Thoracic aorta (tissue), 2 donors: ENCODE results near the gene PDE9A. TPM values are rescaled to one million over a fixed set of nuclear protein-coding genes. Genes with fewer than 3 reads are reported as not detected.

Experiments
- ATAC-seq: fragments of 150-250 bp; one replicate; pipeline ENCODE4 v1.8.0; 2017; ENCODE audit warnings: low read depth; ENCODE audit not compliant: insufficient number of reproducible peaks, low FRiP score
- DNase-seq: peaks from one replicate; pipeline ENCODE4 v3.0.0-alpha.2; 2020; ENCODE audit warnings: low spot score
- H3K27ac ChIP-seq, 2 donors: fragments of 200-600 bp; sonication (generic); 1 replicate in 1 of 2; 2 replicates in 1 of 2; pipeline ENCODE4 v1.5.1; 2016; ENCODE audit warnings: mild to moderate bottlenecking in 2 of 2, moderate library complexity in 2 of 2
- H3K27me3 ChIP-seq: fragments of 200-600 bp; sonication (generic); replicated peaks from 2 replicates; pipeline ENCODE4 v1.6.0; 2016; ENCODE audit warnings: mild to moderate bottlenecking; ENCODE audit not compliant: insufficient read depth
- H3K36me3 ChIP-seq: fragments of 200-600 bp; sonication (generic); one replicate; pipeline ENCODE4 v1.5.1; 2016
- H3K4me1 ChIP-seq, 2 donors: fragments of 200-600 bp; sonication (generic); 1 replicate in 1 of 2; 2 replicates in 1 of 2; pipeline versions ENCODE4 v1.5.1 to v1.6.0; 2016; ENCODE audit warnings: low read depth in 2 of 2, mild to moderate bottlenecking in 1 of 2; ENCODE audit not compliant: control insufficient read depth in 1 of 2
- H3K4me3 ChIP-seq: fragments of 200-600 bp; sonication (generic); 2 replicates; pipeline ENCODE4 v1.5.1; 2016; ENCODE audit warnings: mild to moderate bottlenecking
- H3K9me3 ChIP-seq: fragments of 200-600 bp; sonication (generic); 2 replicates; pipeline ENCODE4 v1.5.1; 2016
- CTCF ChIP-seq: fragments of 200-600 bp; sonication (generic); IDR thresholded peaks from one replicate; pipeline ENCODE4 v1.5.1; 2019; ENCODE audit warnings: antibody characterized with exemption
- total RNA-seq, 2 donors: library from RNA; depleted of rRNA; stranded (reverse); fragments of >200 nt; gene quantifications; one replicate each; pipeline versions ENCODE4 v1.1.0 to v1.2.3, GENCODE V29; 2016

The PDE9A gene
- total RNA-seq, 2 donors from 2014 or later, result 4.2 to 4.7 TPM

GRCh38 chr21:42675403-42675802, 22.0 kb downstream of the PDE9A start:
- Histone ChIP-seq H3K9me3 (no peaks in the 10 kb centered on the region), H3K4me3 (no peak overlapping the region), H3K27ac (no peak overlapping the region), H3K27me3 (no peaks in the 10 kb centered on the region), H3K4me1 (no peaks in the 10 kb centered on the region), H3K36me3 (no peaks in the 10 kb centered on the region)
- no peak for ATAC-seq
- DNase-seq, result no peak
- TF ChIP-seq CTCF, result no peak

DNA sequence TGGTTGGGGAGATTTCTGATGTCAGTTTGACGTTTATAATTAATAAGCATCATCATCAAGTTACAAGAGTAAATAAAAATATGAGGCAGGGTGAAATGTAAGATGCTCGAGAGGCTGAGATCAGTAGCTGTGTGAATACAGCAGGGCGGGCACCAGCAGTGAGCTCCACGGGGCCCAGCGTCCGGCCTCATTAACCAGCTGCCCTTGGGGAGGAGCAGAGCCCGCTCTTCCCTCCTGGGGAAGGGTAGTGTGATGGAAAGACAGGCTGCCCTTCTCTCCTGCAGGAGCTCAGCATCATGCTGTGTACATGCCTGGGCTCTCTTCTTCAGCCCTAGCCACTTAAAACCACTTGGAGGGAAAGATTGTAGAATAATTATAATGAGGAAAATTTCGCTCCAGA, 23.4 kb downstream of the PDE9A start:
- H3K27ac ChIP-seq, result no peak overlapping the region
- no peaks in the 10 kb centered on the region for H3K4me1 ChIP-seq
- no peaks in the 10 kb centered on the region for H3K27me3 ChIP-seq
- no peaks in the 10 kb centered on the region for H3K9me3 ChIP-seq
- TF ChIP-seq CTCF, result no peak
- DNase-seq (no peak), ATAC-seq (no peak)
- H3K36me3 ChIP-seq, result no peaks in the 10 kb centered on the region
- H3K4me3 ChIP-seq, result no peak overlapping the region

GRCh38 chr21:42677339-42678321, 24.2 kb downstream of the PDE9A start:
- Histone ChIP-seq H3K4me1 (no peaks in the 10 kb centered on the region), H3K27ac (no peak overlapping the region), H3K36me3 (no peaks in the 10 kb centered on the region), H3K4me3 (no peak overlapping the region), H3K27me3 (no peaks in the 10 kb centered on the region), H3K9me3 (no peaks in the 10 kb centered on the region)
- ATAC-seq (no peak), DNase-seq (no peak)
- no peak for TF ChIP-seq CTCF

GRCh38 chr21:42678618-42679295, 25.3 kb downstream of the PDE9A start:
- H3K4me1 ChIP-seq, result no peaks in the 10 kb centered on the region

More at GRCh38 chr21:42678618-42679295, 25.3 kb downstream of the PDE9A start:
- no peaks in the 10 kb centered on the region for H3K27me3 ChIP-seq
- no peak overlapping the region for H3K4me3 ChIP-seq
- DNase-seq (no peak), ATAC-seq (no peak)
- TF ChIP-seq CTCF, result no peak
- H3K27ac ChIP-seq, result no peak overlapping the region
- H3K9me3 ChIP-seq, result no peaks in the 10 kb centered on the region
- no peaks in the 10 kb centered on the region for H3K36me3 ChIP-seq
